LNCaP clone FGC (cell line): ENCODE measurements around the gene SELENOH.
A peak's percentile ranks its signal among the peaks of the same experiment; 100 is the strongest.

Experiments
- DNase-seq: peaks from one replicate; pipeline ENCODE4 v3.0.0-alpha.2; 2011; ENCODE audit warnings: low read depth
- H3K4me3 ChIP-seq: 2 replicates; pipeline ENCODE4 v1.5.1; 2011; ENCODE audit warnings: mild to moderate bottlenecking, low read depth, low read length, control low read depth
- TF ChIP-seq, protein P1 (sequence below): IDR thresholded peaks from 2 replicates; pipeline ENCODE4 v1.5.1; 2012; ENCODE audit warnings: mild to moderate bottlenecking; ENCODE audit not compliant: control insufficient read depth, insufficient read depth; ENCODE audit errors: extremely low read depth

SELENOH gene

DNA sequence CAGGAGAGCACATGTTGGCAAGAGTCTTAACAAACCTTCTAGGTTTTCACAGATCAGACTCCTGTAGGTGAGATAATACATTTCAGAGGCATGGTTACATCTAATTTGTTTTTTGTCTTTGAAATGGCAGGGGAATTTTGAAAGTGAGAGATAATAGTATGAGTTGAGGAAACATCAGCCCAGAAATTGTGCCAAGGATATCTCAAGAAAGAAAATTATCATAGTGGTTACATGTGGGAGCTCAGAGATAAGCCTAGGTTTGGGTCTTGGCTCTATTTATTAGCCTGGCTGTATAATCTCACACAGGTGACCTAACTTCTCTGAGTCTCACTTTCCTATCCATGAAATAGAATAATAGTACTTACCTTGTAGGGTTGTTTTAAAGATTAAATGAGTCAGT, 9.9 kb downstream of the SELENOH start:
- TF ChIP-seq, protein P1, sequence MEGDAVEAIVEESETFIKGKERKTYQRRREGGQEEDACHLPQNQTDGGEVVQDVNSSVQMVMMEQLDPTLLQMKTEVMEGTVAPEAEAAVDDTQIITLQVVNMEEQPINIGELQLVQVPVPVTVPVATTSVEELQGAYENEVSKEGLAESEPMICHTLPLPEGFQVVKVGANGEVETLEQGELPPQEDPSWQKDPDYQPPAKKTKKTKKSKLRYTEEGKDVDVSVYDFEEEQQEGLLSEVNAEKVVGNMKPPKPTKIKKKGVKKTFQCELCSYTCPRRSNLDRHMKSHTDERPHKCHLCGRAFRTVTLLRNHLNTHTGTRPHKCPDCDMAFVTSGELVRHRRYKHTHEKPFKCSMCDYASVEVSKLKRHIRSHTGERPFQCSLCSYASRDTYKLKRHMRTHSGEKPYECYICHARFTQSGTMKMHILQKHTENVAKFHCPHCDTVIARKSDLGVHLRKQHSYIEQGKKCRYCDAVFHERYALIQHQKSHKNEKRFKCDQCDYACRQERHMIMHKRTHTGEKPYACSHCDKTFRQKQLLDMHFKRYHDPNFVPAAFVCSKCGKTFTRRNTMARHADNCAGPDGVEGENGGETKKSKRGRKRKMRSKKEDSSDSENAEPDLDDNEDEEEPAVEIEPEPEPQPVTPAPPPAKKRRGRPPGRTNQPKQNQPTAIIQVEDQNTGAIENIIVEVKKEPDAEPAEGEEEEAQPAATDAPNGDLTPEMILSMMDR, result no peak
- DNase-seq, result no peak
- no peak overlapping the region for H3K4me3 ChIP-seq

DNA sequence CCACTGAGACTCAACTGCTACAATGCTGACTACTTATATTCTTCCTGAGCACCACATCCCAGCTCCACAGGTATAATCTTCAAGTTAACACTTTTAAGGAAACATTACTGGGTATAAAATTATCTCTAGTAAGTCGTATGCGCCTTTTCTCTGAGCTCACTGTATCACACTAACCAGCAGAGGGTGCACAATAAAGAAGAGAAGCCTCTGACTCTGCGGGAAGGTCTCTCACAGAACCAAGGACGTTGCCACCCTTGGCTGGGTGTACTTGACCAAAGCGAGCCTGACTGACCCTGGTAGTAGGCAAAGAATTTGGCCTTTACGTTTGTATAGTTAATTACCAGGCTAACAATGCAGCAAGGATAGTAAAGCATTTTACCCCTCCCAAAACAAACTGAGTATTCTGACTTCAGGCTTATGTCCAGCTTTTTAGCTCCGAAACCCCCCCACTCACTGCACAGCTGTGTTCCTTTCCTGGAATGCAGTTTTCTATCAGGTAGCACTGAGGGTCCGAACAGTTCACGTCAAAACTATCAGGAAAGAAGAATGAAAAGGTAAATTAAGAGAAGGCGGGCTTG, 10.5 kb downstream of the SELENOH start, which contains the start of gene BTBD18:
Gene BTBD18, minus strand, starts transcription at position 144 of the 578 bp plus-strand sequence. CDS start 631 bp downstream, outside the sequence.
- TF ChIP-seq, protein P1, result peak; percentile 77
- H3K4me3 ChIP-seq, result no peak within 1 kb of the TSS
- peak; percentile 51 for DNase-seq

DNA sequence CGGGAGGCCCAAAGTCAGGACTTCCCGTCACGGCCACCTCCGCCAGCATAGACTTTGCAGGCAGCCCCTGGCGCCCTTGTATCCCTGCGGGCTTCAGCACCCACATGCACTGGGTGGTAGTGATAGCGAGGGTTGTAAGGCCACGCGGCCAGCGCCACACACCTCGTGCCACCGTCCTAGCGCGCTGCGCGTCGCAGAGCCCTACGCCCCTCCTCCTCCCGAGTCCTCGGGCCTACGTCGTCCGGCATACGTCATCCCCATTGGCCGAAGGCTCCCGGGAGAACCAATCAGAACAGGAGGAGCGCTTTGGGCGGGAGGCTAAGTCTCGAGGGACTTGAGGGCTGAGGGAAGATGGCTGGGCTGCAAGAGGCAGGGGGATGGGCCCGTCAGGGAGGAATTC, 11.7 kb downstream of the SELENOH start:
- TF ChIP-seq, protein P1, result no peak
- DNase-seq, result no peak
- no peak overlapping the region for H3K4me3 ChIP-seq

DNA sequence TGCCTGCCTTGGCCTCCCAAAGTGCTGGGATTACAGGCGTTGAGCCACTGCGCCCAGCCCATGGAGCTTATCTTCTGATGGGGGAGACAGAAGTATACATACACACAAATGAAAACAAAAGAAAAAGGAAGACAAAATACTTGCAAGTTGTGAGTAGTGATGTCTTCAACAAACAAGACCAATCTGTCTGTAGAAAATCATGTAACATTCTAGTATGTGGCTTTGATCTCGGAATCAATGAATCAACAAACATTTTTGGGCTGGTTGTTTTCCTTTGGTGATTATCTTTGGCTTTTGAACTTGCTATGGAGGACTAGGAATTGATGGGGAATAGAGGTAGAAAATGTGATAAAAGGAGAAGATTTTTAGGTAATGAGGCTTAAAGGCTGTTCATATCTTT, 16.9 kb downstream of the SELENOH start:
- DNase-seq, result no peak
- H3K4me3 ChIP-seq, result no peak overlapping the region
- TF ChIP-seq, protein P1, result no peak

DNA sequence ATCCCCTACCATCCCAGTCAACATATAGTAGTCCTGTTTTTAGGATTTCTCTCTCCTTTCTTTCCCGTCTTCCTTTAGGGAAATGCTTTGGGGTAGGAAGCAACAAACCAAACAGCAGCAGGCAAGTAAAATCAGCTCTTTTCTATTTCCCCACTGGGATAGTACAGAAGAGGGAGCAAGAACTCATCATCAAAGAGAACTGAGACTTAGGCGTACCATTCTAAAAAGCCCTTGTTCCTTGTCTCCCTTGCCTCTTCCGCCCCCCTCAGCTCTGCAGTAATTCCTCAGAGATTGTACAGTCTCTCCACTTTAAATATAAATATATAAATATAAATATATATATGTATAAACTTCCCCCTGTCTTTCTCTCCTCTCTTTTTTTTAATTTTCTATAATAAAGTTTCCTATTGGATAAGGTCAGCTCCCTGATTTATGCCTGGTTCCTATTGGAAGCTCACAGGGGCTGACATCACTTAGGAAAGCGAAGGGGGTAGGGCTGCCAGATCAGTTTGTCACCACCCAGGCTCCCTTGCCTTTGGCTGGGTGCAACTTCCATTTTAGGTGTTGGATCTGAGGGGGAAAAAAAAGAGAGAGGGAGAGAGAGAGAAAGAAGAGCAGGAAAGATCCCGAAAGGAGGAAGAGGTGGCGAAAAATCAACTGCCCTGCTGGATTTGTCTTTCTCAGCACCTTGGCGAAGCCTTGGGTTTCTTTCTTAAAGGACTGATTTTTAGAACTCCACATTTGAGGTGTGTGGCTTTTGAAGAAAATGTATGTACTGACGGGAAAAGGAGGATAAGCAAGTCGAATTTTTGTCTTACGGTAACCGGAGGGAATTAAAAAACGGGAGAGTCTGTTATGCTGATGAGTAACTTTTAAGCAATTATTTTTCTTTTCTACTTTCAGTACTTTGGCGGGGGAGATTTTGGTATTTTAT, 20.3 kb downstream of the SELENOH start, which contains the start of gene CTNND1:
Gene CTNND1, plus strand, starts transcription at position 502 of the 934 bp plus-strand sequence. CDS start 29,677 bp downstream, outside the sequence.
- peak; percentile 99 for DNase-seq
- peak within 1 kb of the TSS; percentile 81 for H3K4me3 ChIP-seq

DNA sequence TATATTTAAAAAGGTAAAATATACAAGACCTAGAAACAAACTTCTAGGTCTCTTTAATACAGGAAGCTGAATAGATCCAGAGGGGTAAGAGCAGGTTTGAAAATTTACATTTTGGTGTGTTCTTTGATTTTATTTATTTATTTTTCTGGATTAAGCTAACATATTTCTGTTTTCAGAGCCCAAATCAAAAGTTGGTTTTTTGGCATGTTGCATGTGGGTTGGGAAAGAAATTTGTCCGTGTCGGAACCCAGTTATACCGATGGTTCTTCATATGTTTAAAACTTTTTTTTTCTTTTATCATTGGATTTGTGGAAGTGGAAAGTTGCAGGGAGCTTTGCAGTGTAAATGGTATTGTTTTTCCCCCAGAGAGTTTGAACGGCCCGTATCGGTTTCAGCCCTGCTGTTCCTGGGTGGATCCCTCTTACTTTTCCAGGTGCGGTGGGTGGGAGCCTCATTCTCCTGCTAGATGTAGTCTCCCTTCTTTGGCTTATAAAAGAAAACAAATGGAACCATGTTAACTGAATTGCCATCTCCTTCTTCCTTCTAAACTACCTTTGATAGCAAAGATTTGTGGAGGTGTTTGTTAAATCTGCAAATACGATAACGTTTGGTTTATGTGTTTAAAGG, 21.1 kb downstream of the SELENOH start:
- peak overlapping the region; percentile 81 for H3K4me3 ChIP-seq
- DNase-seq, result no peak
- TF ChIP-seq, protein P1, result no peak

More for the DNA sequence above, 20.3 kb downstream of the SELENOH start, which contains the start of gene CTNND1:
- TF ChIP-seq, protein P1, result no peak
